DMS79 (cell line): Measurements from ENCODE around the gene PRRG2.
A peak's percentile ranks its signal among the peaks of the same experiment; 100 is the strongest.

Experiments used
- DNase-seq: peaks from one replicate; lab custom pipeline; 2025; lab: John Stamatoyannopoulos, UW

PRRG2 gene

GRCh38 chr19:49557641-49558325, 23.3 kb upstream of the PRRG2 start:
- DNase-seq = no peak

- no peak for DNase-seq
Observed at GRCh38 chr19:49558591-49558990, 22.5 kb upstream of the PRRG2 start.

- no peak for DNase-seq
Observed at GRCh38 chr19:49559443-49559842, 21.7 kb upstream of the PRRG2 start.

- no peak for DNase-seq
Observed at GRCh38 chr19:49559928-49560327, 21.2 kb upstream of the PRRG2 start.

- DNase-seq = no peak
Observed at GRCh38 chr19:49560358-49560900, 20.7 kb upstream of the PRRG2 start.

- no peak for DNase-seq
Observed at GRCh38 chr19:49564616-49565045, 16.5 kb upstream of the PRRG2 start.

- DNase-seq = no peak
Observed at GRCh38 chr19:49565261-49565660, 15.9 kb upstream of the PRRG2 start.

- DNase-seq = no peak
Observed at GRCh38 chr19:49566302-49566701, 14.8 kb upstream of the PRRG2 start.

- DNase-seq = no peak
Observed at GRCh38 chr19:49567861-49568441, 13.2 kb upstream of the PRRG2 start.

- peak; percentile 29 for DNase-seq
Observed at GRCh38 chr19:49570138-49570856, 10.8 kb upstream of the PRRG2 start.

- DNase-seq = no peak
Observed at GRCh38 chr19:49570997-49571676, 10.0 kb upstream of the PRRG2 start.

- DNase-seq = no peak
Observed at GRCh38 chr19:49573009-49573408, 8.1 kb upstream of the PRRG2 start.

- DNase-seq = no peak
Observed at GRCh38 chr19:49573425-49573824, 7.7 kb upstream of the PRRG2 start.

GRCh38 chr19:49574206-49574755, 6.8 kb upstream of the PRRG2 start:
- DNase-seq = no peak

- no peak for DNase-seq
Observed at GRCh38 chr19:49579193-49579592, 1.9 kb upstream of the PRRG2 start.

GRCh38 chr19:49579947-49580263, 1.2 kb upstream of the PRRG2 start:
- DNase-seq = no peak

GRCh38 chr19:49580264-49581006, 681 bp upstream of the PRRG2 start, which contains the start of gene NOSIP:
Gene NOSIP (minus strand): TSS chr19:49580556. CDS start chr19:49560691, 19,865 bp downstream.
- DNase-seq = peak; percentile 88

GRCh38 chr19:49583239-49583638, 2.1 kb downstream of the PRRG2 start:
- no peak for DNase-seq

GRCh38 chr19:49585023-49585422, 3.9 kb downstream of the PRRG2 start:
- DNase-seq = peak; percentile 84

- DNase-seq = no peak
Observed at GRCh38 chr19:49587227-49587626, 6.1 kb downstream of the PRRG2 start.

GRCh38 chr19:49588365-49589122, 7.4 kb downstream of the PRRG2 start:
- no peak for DNase-seq
